GM21529 (cell line): Measurements from ENCODE around the gene SLC12A2.

Experiments
- ATAC-seq: cut with Tn5 transposase; IDR thresholded peaks from one replicate; pipeline ENCODE4 v1.9.1; 2021; ENCODE audit not compliant: unreplicated experiment

Gene SLC12A2

GRCh38 chr5:128093368-128093767 lies 9.8 kb downstream of the SLC12A2 start:
- no peak for ATAC-seq

GRCh38 chr5:128097224-128097623 lies 13.7 kb downstream of the SLC12A2 start:
- no peak for ATAC-seq

- ATAC-seq, result no peak
Measured at GRCh38 chr5:128097781-128098180, 14.2 kb downstream of the SLC12A2 start.

- no peak for ATAC-seq
Measured at GRCh38 chr5:128099944-128100343, 16.4 kb downstream of the SLC12A2 start.

GRCh38 chr5:128100860-128101557 lies 17.4 kb downstream of the SLC12A2 start:
- ATAC-seq, result no peak

- no peak for ATAC-seq
Measured at GRCh38 chr5:128101676-128102075, 18.1 kb downstream of the SLC12A2 start.

- no peak for ATAC-seq
Measured at GRCh38 chr5:128105203-128105602, 21.6 kb downstream of the SLC12A2 start.

GRCh38 chr5:128109138-128109537 lies 25.6 kb downstream of the SLC12A2 start:
- ATAC-seq, result no peak

GRCh38 chr5:128109766-128110165 lies 26.2 kb downstream of the SLC12A2 start:
- ATAC-seq, result no peak

- ATAC-seq, result no peak
Measured at GRCh38 chr5:128111818-128112448, 28.4 kb downstream of the SLC12A2 start.

GRCh38 chr5:128116445-128116844 lies 32.9 kb downstream of the SLC12A2 start:
- ATAC-seq, result no peak

GRCh38 chr5:128118214-128118613 lies 34.6 kb downstream of the SLC12A2 start:
- no peak for ATAC-seq

- ATAC-seq, result no peak
Measured at GRCh38 chr5:128121651-128122050, 38.1 kb downstream of the SLC12A2 start.

GRCh38 chr5:128123936-128124335 lies 40.4 kb downstream of the SLC12A2 start:
- ATAC-seq, result no peak

GRCh38 chr5:128126241-128126640 lies 42.7 kb downstream of the SLC12A2 start:
- no peak for ATAC-seq

- no peak for ATAC-seq
Measured at GRCh38 chr5:128132499-128132898, 48.9 kb downstream of the SLC12A2 start.

- no peak for ATAC-seq
Measured at GRCh38 chr5:128135286-128135685, 51.7 kb downstream of the SLC12A2 start.

GRCh38 chr5:128143911-128144310 lies 60.3 kb downstream of the SLC12A2 start:
- ATAC-seq, result no peak

GRCh38 chr5:128144491-128144890 lies 60.9 kb downstream of the SLC12A2 start:
- ATAC-seq, result no peak

GRCh38 chr5:128146671-128147070 lies 63.1 kb downstream of the SLC12A2 start:
- ATAC-seq, result no peak

- no peak for ATAC-seq
Measured at GRCh38 chr5:128154943-128155342, 71.4 kb downstream of the SLC12A2 start.

- no peak for ATAC-seq
Measured at GRCh38 chr5:128155776-128156175, 72.2 kb downstream of the SLC12A2 start.

GRCh38 chr5:128156521-128156920 lies 73.0 kb downstream of the SLC12A2 start:
- no peak for ATAC-seq
